ENCODE measurements around the gene CNTN1.

CNTN1 gene

GRCh38 chr12:40768125-40768864 lies 76.1 kb downstream of the CNTN1 start:
- DNase-seq (ENCODE audit: low read depth in 2 of 2): no peak

- no peak for DNase-seq (ENCODE audit: low read depth in 2 of 2)
Measured at GRCh38 chr12:40769846-40770245, 77.6 kb downstream of the CNTN1 start.

- no peak for DNase-seq (ENCODE audit: low read depth in 2 of 2)
Measured at GRCh38 chr12:40770781-40771180, 78.5 kb downstream of the CNTN1 start.

- no peak for DNase-seq (ENCODE audit: low read depth in 2 of 2)
Measured at GRCh38 chr12:40775661-40776060, 83.4 kb downstream of the CNTN1 start.

GRCh38 chr12:40784102-40784501 lies 91.9 kb downstream of the CNTN1 start:
- DNase-seq (ENCODE audit: low read depth in 2 of 2): no peak

- no peak for DNase-seq (ENCODE audit: low read depth in 2 of 2)
Measured at GRCh38 chr12:40788276-40788675, 96.0 kb downstream of the CNTN1 start.

- no peak for DNase-seq (ENCODE audit: low read depth in 2 of 2)
Measured at GRCh38 chr12:40792792-40793386, 100.7 kb downstream of the CNTN1 start.

- no peak for DNase-seq (ENCODE audit: low read depth in 2 of 2)
Measured at GRCh38 chr12:40793471-40793870, 101.2 kb downstream of the CNTN1 start.

- DNase-seq (ENCODE audit: low read depth in 2 of 2): no peak
Measured at GRCh38 chr12:40794087-40794486, 101.8 kb downstream of the CNTN1 start.

GRCh38 chr12:40801082-40801481 lies 108.8 kb downstream of the CNTN1 start:
- no peak for DNase-seq (ENCODE audit: low read depth in 2 of 2)

GRCh38 chr12:40801861-40802260 lies 109.6 kb downstream of the CNTN1 start:
- DNase-seq (ENCODE audit: low read depth in 2 of 2): no peak

GRCh38 chr12:40802656-40803055 lies 110.4 kb downstream of the CNTN1 start:
- no peak for DNase-seq (ENCODE audit: low read depth in 2 of 2)

- DNase-seq (ENCODE audit: low read depth in 2 of 2): no peak
Measured at GRCh38 chr12:40819436-40820108, 127.3 kb downstream of the CNTN1 start.

GRCh38 chr12:40820794-40821484 lies 128.7 kb downstream of the CNTN1 start:
- no peak for DNase-seq (ENCODE audit: low read depth in 2 of 2)

- no peak for DNase-seq (ENCODE audit: low read depth in 2 of 2)
Measured at GRCh38 chr12:40825156-40825555, 132.9 kb downstream of the CNTN1 start.

GRCh38 chr12:40827683-40828592 lies 135.7 kb downstream of the CNTN1 start:
- DNase-seq (ENCODE audit: low read depth in 2 of 2): no peak

GRCh38 chr12:40828593-40828990 lies 136.4 kb downstream of the CNTN1 start:
- no peak for DNase-seq (ENCODE audit: low read depth in 2 of 2)

- no peak for DNase-seq (ENCODE audit: low read depth in 2 of 2)
Measured at GRCh38 chr12:40829738-40830144, 137.5 kb downstream of the CNTN1 start.

GRCh38 chr12:40831916-40832315 lies 139.7 kb downstream of the CNTN1 start:
- no peak for DNase-seq (ENCODE audit: low read depth in 2 of 2)

- no peak for DNase-seq (ENCODE audit: low read depth in 2 of 2)
Measured at GRCh38 chr12:40832668-40833067, 140.4 kb downstream of the CNTN1 start.

- no peak for DNase-seq (ENCODE audit: low read depth in 2 of 2)
Measured at GRCh38 chr12:40833818-40834217, 141.6 kb downstream of the CNTN1 start.

Data from stimulated activated CD4-positive, alpha-beta T cell treated with anti-CD3 and anti-CD28 coated beads, Interleukin-15, amount 100 ng/mL, for 48 hours (primary cell).